NCI-H1092 (cell line): ENCODE results near the gene CHST1.
A peak's percentile ranks its signal among the peaks of the same experiment; 100 is the strongest.

Experiments
- DNase-seq: peaks from one replicate; lab custom pipeline; 2025; lab: John Stamatoyannopoulos, UW

Gene CHST1

DNA sequence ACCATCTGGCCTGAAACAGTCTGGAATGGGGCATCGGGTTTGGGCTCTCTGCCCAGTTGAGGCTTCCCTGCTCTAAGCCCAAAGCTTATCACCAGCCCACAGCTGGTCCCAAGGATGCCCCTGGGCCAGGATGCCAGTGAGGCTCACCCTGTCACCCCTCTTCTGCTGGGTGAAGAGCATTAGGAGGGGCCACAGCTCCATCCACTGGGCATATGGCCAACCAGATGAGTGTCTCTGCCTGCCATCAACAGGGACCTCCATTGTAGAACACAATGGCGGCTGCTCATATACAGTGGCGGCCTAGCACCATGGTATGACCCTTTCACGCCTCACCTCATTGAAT lies 5.6 kb downstream of the CHST1 start:
- no peak for DNase-seq

GRCh38 chr11:45659031-45659817 lies 6.2 kb downstream of the CHST1 start:
- no peak for DNase-seq

- DNase-seq = no peak
Observed at GRCh38 chr11:45658292-45658991, 7.0 kb downstream of the CHST1 start.

- no peak for DNase-seq
Observed at GRCh38 chr11:45657496-45658260, 7.7 kb downstream of the CHST1 start.

- no peak for DNase-seq
Observed at GRCh38 chr11:45655831-45656230, 9.6 kb downstream of the CHST1 start.

- DNase-seq = peak; percentile 72
Observed at GRCh38 chr11:45655347-45655756, 10.1 kb downstream of the CHST1 start.

GRCh38 chr11:45655012-45655283 lies 10.5 kb downstream of the CHST1 start:
- no peak for DNase-seq

GRCh38 chr11:45654231-45655011 lies 11.0 kb downstream of the CHST1 start:
- DNase-seq = no peak

GRCh38 chr11:45653277-45653676 lies 12.1 kb downstream of the CHST1 start:
- no peak for DNase-seq

DNA sequence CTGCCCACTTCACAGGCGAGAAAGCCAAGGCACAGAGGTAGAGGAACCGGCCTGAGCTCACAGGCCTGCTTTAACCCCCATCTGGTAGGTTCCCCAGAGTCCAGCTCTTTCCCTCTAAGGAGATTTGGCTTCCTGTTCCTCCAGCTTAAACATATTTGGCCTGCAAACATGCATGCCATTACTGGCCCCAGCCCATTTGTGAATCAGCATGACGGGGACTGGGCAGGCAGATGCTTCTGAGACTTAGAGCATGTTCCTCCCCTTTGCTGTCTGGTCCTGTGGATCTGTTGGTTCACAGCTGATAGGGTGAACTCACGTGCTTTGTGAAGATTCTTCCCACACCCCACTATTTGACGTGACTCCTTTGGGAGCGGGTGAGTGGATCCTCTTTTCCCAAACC lies 12.6 kb downstream of the CHST1 start:
- DNase-seq = no peak

- no peak for DNase-seq
Observed at GRCh38 chr11:45651841-45652749, 13.3 kb downstream of the CHST1 start.

- DNase-seq = no peak
Observed at GRCh38 chr11:45651156-45651555, 14.3 kb downstream of the CHST1 start.

- DNase-seq = no peak
Observed at GRCh38 chr11:45650166-45651095, 15.0 kb downstream of the CHST1 start.

- DNase-seq = no peak
Observed at GRCh38 chr11:45649544-45650165, 15.8 kb downstream of the CHST1 start.

GRCh38 chr11:45648931-45649330 lies 16.5 kb downstream of the CHST1 start:
- DNase-seq = no peak

DNA sequence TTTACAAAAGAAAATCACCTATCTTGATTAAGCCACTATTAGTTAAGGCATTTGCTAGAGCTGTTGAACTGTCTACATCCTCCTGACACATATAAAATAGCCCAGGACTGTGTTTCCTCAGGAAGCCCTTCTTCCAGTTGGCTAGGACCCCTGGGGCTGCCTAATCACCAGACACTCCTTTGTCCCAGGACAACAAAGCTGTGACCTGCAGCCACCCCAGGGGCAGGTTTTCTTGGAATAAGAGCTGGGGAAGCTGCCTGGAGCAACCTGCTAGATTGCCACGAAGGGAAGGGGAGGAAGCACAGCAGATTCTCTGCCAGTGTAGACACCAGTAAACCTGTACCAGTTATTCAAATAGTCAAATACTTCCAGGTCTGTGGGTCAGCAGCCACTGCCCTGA lies 17.6 kb downstream of the CHST1 start:
- no peak for DNase-seq

DNA sequence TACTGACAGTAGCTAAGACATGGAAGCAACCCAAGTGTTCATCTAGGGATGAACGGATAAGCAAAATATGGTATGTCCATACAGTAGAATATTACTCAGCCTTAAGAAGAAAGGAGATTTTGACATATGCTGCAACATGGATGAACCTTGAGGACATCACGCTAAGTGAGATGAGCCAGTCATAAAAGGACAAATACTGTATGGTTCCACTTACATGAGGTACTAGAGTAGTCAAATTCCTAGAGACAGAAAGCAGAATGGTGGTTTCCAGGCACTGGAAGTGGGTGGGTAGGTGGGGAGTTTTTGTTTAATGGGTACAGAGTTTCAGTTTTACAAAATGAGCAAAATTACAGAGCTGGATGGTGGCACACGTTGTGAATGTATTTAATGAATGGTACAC lies 18.1 kb downstream of the CHST1 start:
- DNase-seq = no peak

- DNase-seq = no peak
Observed at GRCh38 chr11:45646275-45646927, 19.0 kb downstream of the CHST1 start.
